ENCODE results near the gene RXFP1.

DNA sequence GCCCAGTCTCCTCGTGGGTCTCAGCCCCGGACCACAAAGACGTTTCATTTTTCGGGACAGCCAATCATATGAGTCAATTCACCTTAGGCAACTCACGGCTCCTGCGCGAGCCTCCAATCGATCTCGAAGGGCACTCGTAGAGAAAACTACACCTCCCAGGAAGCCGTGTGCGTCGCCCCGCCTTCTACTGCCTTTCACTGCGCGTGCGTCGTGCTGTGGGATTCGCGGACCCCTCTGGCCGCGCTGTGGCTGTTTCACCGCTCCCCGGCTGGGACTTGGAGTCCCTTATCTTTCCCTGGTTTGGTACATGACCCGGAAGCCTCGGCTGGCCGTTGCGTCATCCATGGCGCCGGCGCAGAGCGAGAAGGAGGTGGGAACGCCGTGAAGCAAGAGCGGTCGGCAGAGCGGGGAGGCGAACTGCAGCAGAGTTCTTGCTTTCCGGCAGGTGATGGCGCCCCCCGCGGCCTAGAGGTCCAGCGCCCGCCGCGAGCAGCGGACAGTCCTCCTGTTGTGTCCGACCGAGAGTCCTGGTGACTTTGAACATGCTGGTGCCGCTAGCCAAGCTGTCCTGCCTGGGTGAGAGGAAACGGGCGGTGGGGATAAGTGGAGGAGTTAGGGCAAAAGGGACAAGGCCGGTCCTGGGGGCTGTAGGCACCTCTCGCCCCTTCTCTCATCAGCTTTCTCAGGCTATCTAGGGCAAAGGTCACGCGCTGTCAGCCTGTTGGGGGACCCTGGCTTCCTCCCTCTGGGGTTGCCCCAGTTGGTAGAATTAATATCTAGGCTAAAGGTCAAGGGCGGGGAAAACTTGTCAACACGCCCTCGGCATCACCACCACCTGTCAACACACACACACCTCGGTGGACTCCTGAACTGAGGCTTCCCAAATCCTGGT is 150.5 kb downstream of the RXFP1 start, which contains the start of gene ETFDH:
- TF ChIP-seq EZH2 (IDR thresholded peaks at IDR 0.05), result no peak
- TF ChIP-seq POLR2AphosphoS5 (IDR thresholded peaks at IDR 0.05; ENCODE audit: borderline replicate concordance, low read depth, low read length), result peak; percentile 80
- TF ChIP-seq FOXP2 (optimal IDR thresholded peaks at IDR 0.05; ENCODE audit: control extremely low read depth, extremely low read length, insufficient read depth), result no peak
